HG02588 (cell line): ENCODE results near the gene METTL14.

Source experiments
- ATAC-seq: cut with Tn5 transposase; IDR thresholded peaks from one replicate; pipeline ENCODE4 v1.9.1; 2021; ENCODE audit warnings: mild to moderate bottlenecking, moderate library complexity; ENCODE audit not compliant: unreplicated experiment

The METTL14 gene

DNA sequence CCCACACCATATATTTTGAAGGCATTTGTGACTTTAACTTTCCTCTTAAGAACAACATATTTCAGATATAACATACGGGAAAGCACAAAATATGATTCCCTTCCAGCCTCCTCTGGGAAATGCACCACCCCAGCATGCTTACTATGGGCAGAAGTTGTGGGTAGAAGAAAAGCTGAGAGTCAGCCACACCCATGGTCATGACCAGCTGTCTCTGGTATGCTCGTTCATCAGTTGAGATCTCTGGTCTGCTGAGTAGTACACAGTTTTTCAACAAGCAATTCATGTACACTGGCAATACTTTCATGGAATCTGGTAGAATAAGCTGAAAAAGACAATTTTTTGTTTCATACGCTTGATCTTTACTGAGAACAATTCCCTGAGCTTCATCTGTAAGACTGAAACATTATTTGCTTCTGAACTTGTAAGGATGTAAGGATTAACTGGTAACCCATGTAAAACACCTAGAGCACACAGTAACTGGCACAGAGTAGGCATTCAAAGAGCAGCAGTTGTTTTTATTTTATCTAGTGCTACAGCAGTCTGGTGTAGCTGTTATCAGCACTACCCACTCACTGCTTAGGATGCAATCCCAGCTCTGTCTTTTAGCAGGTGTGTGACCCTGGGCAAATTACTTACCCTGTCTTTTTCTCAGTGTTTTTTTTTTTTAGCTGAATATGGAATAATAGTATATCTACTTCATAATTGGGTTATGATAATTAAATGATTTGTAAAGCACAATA lies 47.6 kb downstream of the METTL14 start:
- no peak for ATAC-seq

DNA sequence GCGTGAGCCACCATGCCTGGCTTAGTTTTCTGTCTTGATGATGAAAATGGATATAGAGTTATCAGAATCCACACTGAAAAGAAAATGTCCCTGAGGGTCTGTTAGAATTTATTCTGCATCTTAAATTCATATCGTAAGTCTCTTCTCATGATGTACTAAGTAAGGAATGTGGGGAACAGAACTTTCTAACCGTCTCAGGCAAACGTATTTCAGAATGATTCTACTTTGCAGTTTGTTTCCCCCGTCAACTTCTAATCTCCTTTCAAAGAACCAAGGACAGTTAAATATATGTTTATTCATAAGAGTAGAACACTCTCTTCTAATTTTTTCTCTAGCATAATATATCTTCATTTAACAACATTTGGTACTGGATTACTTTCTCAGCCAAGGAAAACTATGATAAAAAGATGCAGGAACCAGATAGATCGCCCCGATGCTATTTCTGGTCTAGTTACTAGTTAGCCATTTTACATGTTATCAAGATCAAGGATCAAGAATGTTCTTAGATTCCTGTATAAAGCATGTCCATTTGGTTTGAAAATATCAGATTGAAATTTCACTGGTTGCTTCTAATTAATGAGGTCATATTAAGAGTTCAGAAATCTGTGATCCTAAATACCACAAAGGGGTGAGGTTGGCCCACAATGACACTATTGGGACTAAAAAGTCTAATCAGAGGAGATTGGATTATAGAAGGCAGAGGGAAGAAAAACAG lies 49.5 kb downstream of the METTL14 start:
- ATAC-seq = no peak

DNA sequence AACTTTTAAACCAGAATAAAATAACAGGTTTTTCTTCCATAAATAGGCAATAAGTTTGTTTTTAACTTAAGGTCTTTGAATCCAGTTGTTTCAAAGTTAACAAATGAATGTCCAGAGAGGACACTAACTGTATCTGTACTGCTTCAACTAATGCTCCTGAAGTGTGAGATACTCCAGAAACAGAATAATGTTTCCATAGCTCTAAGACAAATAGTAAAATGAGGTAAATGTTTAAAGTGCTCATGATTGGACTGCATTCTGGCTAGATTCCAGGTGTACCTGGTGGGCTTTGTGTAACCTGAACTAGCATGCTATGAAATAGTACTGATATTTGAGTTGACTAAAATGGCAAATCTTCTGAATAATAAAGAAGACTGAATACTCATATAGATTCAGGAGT lies 51.7 kb downstream of the METTL14 start:
- no peak for ATAC-seq

DNA sequence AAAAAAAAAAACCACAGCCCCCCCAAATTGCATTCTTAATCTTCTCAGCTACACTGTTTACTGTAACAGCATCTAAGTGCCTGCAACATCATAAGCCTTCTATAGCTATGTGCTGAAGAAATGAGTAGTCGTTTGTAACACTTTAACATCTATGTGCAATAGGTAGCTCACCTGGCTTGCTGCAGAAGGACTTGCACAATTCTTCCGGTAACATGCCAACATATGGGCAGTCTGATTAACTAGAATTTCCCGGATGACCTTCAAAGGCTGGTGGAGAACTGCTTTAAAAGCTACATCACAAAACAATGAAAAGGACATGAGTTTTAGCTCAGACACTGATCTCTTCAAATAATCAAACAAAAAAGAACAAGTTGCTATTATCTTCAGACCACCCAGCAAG lies 52.9 kb downstream of the METTL14 start:
- ATAC-seq = no peak

DNA sequence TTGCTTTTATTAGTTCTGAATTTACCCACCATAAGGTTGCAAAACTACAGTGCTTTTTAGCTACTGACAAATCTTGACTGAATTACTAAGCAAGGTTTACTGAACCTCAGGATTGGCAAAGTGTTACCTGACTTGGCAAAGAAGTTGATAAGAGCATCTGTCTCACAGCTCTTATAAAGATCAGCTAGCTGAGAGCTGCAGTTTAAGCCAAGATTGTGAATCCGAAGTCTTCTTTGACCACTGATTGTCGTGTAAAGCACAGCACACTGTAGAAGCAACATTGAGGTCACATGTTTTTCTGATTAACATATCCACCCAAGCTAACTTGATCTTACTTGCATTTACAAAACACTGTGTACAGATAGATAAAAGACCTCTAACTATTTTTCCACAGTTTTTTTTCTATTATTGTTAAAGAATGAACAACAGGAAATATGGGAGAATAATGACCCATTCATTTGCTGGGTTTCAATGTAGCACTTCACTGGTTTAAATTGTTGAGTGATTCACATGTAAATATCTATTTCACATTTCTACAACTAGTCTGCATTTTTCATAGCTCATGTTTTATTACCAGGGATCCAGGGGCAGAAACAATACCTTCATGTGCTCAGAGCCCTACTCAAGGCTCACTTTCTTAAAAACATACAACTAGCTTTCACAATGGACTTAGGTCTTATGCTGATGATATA lies 54.0 kb downstream of the METTL14 start:
- no peak for ATAC-seq

DNA sequence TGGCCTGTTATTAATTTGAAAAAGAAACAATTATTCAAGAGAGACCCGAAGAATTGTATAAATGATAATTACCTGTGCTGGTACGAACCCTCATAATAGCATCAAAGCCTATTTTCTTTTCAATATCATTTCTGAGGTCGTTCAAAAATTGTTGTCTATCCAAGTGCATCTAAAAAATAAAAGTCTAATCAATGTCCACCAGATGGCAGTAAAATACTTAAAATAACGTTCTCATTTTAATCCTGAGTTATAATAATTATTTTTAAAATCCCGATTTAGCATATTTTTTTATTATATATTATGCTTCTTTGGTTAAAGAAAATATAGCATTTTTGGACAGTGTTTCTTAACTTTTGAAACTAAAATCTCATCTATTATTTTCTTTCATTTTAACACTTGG lies 55.7 kb downstream of the METTL14 start:
- ATAC-seq = no peak

DNA sequence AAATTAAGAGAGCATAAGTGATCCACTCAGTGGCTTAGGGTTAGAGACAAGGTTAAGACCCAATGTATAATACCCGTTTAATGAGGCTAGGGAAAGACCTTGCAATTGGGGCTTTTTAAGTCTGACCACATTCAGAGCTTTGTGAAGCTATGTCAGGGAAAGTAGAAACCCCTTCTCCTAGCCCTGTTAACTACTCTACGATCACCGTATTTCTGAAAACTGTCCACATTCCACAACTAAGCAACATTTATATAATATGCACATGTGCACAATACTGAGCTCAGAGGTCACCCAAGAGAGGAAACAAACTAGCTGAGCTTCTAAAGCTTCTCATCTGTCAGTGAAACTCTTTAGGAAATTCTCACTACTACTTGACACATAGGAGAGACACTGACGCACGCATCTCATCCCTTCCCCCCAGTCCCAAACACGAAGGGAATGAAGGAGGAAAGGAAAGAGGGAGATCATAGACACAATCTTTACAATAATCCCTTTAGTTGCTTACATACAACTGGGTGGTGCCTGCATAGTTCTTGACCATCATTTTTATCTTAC lies 56.2 kb downstream of the METTL14 start:
- ATAC-seq = no peak

DNA sequence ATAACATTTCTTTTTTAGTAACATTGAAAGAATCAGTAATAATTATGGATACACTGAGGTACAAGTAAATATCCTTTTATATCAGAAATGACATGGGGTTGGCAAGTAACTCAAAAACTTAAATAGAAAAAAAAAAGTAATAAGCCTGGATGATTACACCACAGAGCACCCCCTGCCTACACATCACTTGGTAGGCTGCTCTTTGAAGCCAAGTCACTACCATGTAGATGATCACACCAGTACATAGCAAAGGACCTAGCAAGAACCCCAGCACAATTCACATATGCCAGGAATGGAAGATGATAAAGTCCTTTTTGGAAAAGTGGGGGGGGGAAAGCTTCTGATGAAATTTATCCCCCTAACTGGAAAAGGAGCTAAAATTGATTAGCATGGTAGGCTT lies 56.9 kb downstream of the METTL14 start:
- ATAC-seq = no peak

DNA sequence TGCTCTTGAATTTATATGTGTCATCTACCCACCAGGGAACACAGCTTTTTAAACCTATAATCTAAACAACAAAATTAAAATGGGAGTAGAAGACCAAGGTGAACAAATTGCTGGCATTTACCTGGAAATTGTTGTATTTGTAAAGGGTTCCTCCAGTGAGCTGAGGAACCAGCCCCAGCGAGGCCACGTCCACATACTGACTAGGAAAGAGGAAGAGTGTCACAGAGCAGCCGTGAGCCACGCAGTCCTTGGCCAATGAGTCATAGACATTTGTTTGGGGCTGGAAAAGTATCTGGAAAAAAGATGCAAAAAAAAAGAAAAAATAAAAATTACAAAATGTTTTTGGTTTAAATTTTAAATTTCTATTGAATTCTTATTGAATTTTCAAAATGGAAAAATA lies 58.7 kb downstream of the METTL14 start:
- no peak for ATAC-seq

DNA sequence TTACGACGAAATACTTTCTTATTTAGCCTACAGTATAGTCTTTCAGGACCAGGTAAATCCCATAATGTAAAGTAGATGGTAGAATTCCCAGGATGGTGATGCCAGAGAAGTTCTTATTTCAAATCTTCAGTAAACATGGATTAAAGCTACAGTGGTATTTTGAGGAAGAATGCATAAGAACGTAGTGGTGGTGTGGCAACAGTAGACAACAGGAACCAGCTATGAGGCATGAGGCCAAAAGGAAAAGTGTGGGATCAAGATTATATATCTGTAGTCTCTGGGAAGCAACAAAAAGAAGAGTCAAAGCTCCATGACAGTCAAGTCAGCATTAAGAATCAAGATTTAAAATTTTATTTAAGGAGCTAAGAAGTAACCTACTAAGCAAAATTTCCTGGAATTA lies 60.2 kb downstream of the METTL14 start:
- no peak for ATAC-seq

DNA sequence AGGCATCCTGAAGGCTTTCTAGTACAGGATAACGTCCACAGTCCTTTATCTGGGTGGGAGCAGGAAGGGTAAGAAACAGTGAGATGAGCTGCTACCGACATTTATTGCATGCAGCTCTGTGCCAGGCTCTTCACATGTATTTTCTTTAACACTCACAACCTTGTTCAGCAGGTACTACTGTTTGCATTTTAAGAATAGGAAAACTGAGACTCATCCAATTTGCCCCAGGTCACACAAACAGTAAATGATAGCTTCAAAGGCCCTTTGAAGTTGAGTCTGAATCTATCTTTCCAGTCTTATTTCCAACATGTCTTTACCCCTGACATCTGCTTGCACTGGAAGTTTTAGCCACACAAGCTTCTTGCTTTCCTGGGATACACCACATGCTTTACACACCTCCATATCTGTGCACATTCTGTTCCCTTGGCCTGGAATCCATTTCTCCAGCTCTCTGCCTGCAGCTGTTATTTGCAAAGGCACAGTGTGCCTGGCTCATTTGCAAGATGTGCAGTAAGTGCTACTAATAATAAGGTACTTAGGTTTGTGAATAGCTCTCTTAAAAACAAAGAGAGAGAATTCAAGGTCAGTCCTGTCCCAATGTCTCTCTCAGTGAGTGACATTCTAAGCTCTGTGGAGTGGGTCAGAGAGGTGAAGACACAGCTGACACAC lies 61.2 kb downstream of the METTL14 start:
- no peak for ATAC-seq

DNA sequence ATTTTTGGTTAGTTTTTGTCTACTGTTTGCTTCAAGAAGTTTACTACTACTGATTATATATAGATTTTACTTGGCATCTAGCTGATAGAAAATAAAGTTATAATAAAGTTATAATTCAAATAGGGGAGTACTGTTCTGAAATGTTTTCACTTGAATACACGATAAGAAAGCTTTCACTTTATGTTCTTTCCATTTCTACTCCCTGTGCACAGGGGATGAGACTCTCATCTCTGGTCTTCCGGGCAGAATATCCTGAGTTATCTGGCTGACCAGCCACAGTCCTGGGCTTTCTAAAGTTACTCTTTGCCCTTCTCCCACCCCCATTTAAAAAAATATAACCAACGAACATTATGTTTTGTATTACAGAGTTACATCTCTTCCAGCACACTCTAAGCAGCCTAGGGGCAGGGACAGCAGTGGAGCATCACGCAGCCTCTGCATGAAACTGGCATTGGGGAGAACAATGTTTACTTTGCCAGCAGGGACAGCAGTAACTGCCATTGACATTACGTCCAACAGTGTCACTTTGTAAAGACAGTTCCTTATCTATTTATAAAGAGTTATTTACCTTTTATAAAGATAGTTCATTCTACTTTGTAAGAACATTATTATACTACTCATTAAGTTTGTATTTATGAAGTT lies 64.3 kb downstream of the METTL14 start:
- no peak for ATAC-seq

DNA sequence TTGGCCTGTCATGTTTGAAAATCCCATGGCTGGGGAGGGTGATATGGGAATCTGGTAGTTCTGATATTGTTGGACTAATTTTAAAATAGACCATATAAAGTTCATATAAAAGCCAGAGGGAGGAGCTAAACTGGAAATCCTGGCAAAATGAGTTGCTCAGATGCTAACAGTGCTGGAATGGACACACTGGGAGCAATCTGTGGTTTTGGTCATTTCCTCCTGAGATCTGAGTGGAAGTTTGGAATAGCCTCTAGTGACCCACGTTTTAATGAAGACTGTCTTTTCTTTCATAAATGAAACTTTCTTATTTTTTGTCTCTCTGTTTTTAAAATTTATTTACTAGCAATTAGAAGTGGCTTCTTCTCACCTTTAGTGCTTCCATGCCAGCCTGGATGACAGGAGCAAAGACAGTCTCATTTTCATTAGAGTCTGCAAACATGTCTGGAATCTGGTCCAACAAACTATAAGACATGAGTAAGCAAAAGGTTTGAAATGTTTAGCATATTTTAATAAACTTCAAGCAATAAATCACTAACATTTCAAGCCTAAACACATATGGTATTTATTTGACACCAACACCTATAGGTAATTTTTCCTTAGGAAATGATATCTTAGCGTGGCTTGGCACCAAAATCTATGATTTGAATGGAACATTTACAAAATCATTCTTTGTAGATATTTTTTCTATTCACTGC lies 66.6 kb downstream of the METTL14 start:
- ATAC-seq = no peak

DNA sequence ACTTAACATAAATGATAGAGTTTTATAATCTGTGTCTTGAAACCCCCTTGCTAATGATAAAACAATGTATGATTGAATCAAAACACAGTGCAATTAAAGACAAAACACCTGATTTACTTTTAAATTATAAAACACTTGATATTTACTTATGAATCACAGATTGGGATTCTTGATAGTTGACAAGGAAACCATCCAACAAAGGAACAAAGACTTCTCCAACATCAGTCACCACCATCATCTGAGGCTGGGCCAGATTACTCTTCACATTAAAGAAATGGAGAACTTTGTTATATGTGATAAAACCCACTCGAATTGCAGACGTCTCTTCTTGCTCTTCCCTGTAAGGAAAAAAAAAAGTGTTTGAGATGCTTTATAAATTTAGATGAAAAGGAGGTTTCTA lies 67.4 kb downstream of the METTL14 start:
- no peak for ATAC-seq

DNA sequence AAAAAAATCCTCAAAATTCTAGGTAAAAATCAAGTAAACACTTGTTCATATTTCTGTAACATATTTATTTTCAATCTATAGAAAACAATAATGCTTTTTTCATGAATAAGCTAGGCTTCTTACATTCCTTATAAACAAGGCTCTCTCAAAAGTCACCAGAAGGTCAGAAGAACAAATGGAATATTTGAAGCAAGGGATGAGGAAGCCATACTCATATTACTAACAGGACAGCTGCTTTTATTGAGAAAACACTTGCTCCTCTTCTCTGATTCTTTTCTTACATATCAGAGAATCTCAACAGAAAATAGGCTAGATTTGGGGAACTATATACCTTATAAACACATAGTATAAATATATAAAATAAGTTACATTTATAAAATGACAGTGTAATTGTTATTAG lies 67.9 kb downstream of the METTL14 start:
- no peak for ATAC-seq

DNA sequence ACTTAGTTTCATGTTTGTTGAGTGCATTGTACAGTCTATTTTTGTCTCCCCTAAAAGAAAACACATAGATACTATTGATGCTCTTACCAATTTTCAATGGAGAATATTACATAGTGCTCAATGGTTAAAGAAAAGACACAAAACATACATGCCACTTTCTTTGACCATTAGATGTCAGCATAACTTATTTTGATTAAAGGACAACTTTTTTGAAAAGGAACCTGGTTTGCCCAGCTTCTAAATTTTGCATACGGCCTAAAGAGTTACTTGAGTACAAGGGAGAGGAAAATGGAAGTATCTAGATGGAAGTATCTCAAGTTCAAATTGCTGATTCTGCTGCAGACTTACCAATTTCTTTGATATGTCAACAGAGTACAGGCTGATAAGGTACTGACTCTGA lies 68.5 kb downstream of the METTL14 start:
- ATAC-seq = no peak

DNA sequence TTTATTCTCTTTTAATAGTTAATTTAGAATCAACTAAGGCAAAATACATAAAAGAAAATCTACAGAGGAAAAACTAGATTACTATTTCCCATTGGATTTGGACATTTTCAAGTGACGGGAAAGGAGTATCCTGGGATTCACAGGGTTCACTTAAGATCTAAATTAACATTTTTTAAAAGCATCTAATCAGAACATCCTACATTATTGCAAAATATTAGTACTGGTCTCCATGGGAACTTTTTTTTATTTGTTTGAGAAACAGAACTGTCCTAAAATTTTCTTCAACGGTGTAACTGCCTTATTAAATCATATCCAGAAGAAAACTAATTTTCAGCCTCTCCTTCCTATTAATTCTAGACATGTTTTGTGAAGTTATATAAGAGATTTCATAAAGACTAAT lies 69.7 kb downstream of the METTL14 start:
- ATAC-seq = no peak

DNA sequence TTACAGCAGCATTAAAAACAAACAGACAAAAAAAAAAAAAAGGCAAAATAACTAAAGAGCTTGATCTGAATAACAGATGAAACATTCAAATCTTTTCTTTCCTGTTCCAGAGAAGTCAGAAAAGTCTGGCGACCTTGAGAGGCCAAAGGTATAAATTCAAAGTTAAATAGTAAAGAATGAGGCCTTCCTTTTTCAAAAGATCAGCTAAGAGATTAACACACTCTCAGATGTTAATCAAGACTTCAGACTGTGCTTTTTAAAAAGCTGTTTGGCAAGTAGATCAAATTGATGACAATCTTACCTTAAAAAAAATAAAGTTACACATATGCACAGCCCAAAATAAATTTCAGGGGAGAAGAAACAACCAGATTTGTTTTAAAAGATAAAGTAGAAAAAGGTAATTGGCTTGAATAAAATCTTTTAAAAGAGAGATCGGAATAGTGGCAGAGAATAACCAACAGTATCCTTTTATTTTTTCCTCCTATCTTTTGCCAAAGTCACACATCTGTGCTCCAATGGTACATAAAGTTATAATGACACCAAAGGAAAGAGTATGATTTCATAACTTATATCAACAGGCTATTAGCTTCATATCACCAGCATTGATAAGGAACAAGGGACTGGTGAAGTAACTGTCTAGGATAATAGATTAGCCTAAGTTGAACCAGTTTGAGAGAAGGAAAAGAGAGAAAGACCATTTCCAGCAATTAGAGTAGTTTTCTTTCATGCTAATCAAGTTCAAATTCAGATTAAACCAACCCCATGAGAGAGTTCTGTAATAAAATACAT lies 70.4 kb downstream of the METTL14 start:
- ATAC-seq = no peak

DNA sequence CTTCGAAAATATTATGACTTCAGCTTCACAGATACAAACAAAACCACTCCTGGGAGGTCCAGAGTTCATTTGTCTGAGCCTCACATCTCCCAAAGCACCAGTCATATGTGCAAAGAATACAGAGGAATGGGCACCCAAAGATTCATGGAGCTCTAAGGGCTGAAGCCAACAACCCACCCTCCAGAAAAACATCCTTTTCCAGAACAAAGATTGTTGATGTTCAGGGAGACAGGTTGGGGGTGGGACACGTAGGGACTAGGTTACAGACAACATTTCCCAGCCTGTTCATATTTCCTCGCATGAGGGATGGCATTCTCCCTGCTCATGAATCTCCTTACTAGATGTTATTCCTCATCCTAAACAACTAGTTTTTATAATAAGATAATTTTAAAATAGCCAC lies 71.2 kb downstream of the METTL14 start:
- no peak for ATAC-seq
